GM23248 (cell line): ENCODE results near the gene HOXD1.

Source experiments
- EZH2 ChIP-seq: fragments of 200-600 bp; sonication (generic); IDR thresholded peaks from 2 replicates; pipeline ENCODE4 v1.6.1; 2018; ENCODE audit warnings: antibody characterized with exemption, mild to moderate bottlenecking; ENCODE audit not compliant: insufficient read depth, poor library complexity, severe bottlenecking
- EZH2phosphoT487 ChIP-seq: fragments of 200-600 bp; sonication (generic); IDR thresholded peaks from 2 replicates; pipeline ENCODE4 v1.6.1; 2018; ENCODE audit warnings: antibody characterized with exemption, moderate library complexity, mild to moderate bottlenecking, low read depth; ENCODE audit not compliant: insufficient read depth

- no peak for TF ChIP-seq EZH2phosphoT487
- no peak for TF ChIP-seq EZH2
Measured at GRCh38 chr2:176158855-176159662, 29.4 kb upstream of the HOXD1 start.
